ENCODE measurements around the gene FAM177A1. TPM values are rescaled to one million over a fixed set of nuclear protein-coding genes. Genes with fewer than 3 reads are reported as not detected.
"Not testable (repeated sequence)": the region's sequence is repeated elsewhere in the genome, so short reads cannot be mapped to it uniquely, and the experiment has no call there.

The FAM177A1 gene
- polyA plus RNA-seq, 1 experiment = 54.0 TPM

- Histone ChIP-seq H3K27me3 (ENCODE audit: control insufficient read depth, insufficient read depth, low read length) (no peaks in the 10 kb centered on the region), H3K9me3 (ENCODE audit: control insufficient read depth, insufficient read depth, low read length) (no peaks in the 10 kb centered on the region), H3K27ac (ENCODE audit: low read depth, low read length) (no peak overlapping the region), H3K4me3 (ENCODE audit: low read depth, low read length) (no peak overlapping the region)
- CTCF ChIA-PET = no interaction called here
- DNase-seq (ENCODE audit: low read depth, low spot score) = no peak
- no peak for TF ChIP-seq CTCF (IDR thresholded peaks at IDR 0.05; ENCODE audit: low read depth, low read length)
- POLR2A ChIA-PET = no interaction called here
Observed at GRCh38 chr14:35079742-35080141, 33.7 kb downstream of the FAM177A1 start.

- CTCF ChIA-PET = no interaction called here
Observed at GRCh38 chr14:35083530-35084150, 37.6 kb downstream of the FAM177A1 start.

GRCh38 chr14:35085441-35085840, 39.4 kb downstream of the FAM177A1 start:
- TF ChIP-seq CTCF (IDR thresholded peaks at IDR 0.05; ENCODE audit: low read depth, low read length) = no peak
- CTCF ChIA-PET = interaction anchor here (0.5 kb wide), 1 partner anchor 8 kb away, joined by 5 read pairs; no protein-coding TSS in a partner anchor
- Histone ChIP-seq H3K9me3 (ENCODE audit: control insufficient read depth, insufficient read depth, low read length) (peaks cover under 1% of the 10 kb centered on the region; the same call in 1 of the 2 replicates), H3K27ac (ENCODE audit: low read depth, low read length) (no peak overlapping the region), H3K27me3 (ENCODE audit: control insufficient read depth, insufficient read depth, low read length) (no peaks in the 10 kb centered on the region), H3K4me3 (ENCODE audit: low read depth, low read length) (no peak overlapping the region)
- no peak for DNase-seq (ENCODE audit: low read depth, low spot score)
- POLR2A ChIA-PET = no interaction called here

More at GRCh38 chr14:35083530-35084150, 37.6 kb downstream of the FAM177A1 start:
- Histone ChIP-seq H3K27me3 (ENCODE audit: control insufficient read depth, insufficient read depth, low read length) (no peaks in the 10 kb centered on the region), H3K27ac (ENCODE audit: low read depth, low read length) (no peak overlapping the region), H3K4me3 (ENCODE audit: low read depth, low read length) (no peak overlapping the region), H3K9me3 (ENCODE audit: control insufficient read depth, insufficient read depth, low read length) (no peaks in the 10 kb centered on the region)
- TF ChIP-seq CTCF (IDR thresholded peaks at IDR 0.05; ENCODE audit: low read depth, low read length) = no peak
- no peak for DNase-seq (ENCODE audit: low read depth, low spot score)
- POLR2A ChIA-PET = interaction anchor here (0.6 to 0.8 kb wide), 2 partner anchors 9 to 11 kb away, joined by 3 read pairs; no protein-coding TSS in a partner anchor

GRCh38 chr14:35088514-35088913, 42.4 kb downstream of the FAM177A1 start:
- H3K27ac ChIP-seq (ENCODE audit: low read depth, low read length) = no peak overlapping the region
- no peaks in the 10 kb centered on the region for H3K27me3 ChIP-seq (ENCODE audit: control insufficient read depth, insufficient read depth, low read length)
- POLR2A ChIA-PET = no interaction called here
- no peak overlapping the region for H3K4me3 ChIP-seq (ENCODE audit: low read depth, low read length)
- no peak for DNase-seq (ENCODE audit: low read depth, low spot score)
- no peak for TF ChIP-seq CTCF (IDR thresholded peaks at IDR 0.05; ENCODE audit: low read depth, low read length)
- peaks cover 5% of the 10 kb centered on the region; the same call in 1 of the 2 replicates for H3K9me3 ChIP-seq (ENCODE audit: control insufficient read depth, insufficient read depth, low read length)
- CTCF ChIA-PET = no interaction called here

GRCh38 chr14:35094645-35095044, 48.6 kb downstream of the FAM177A1 start:
- CTCF ChIA-PET = interaction anchor here (1.2 kb wide), 1 partner anchor 120 kb away, joined by 3 read pairs; no protein-coding TSS in a partner anchor
- not testable (repeated sequence) for H3K27ac ChIP-seq (ENCODE audit: low read depth, low read length); DNase-seq (ENCODE audit: low read depth, low spot score); H3K27me3 ChIP-seq (ENCODE audit: control insufficient read depth, insufficient read depth, low read length); H3K9me3 ChIP-seq (ENCODE audit: control insufficient read depth, insufficient read depth, low read length); H3K4me3 ChIP-seq (ENCODE audit: low read depth, low read length)
- POLR2A ChIA-PET = interaction anchor here (0.7 kb wide), 1 partner anchor 11 kb away, joined by 3 read pairs; no protein-coding TSS in a partner anchor
